Brain microvascular endothelial cell (primary cell): Measurements from ENCODE around the gene HSPB6.
"Not testable (repeated sequence)": the region's sequence is repeated elsewhere in the genome, so short reads cannot be mapped to it uniquely, and the experiment has no call there.

Experiments
- DNase-seq: peaks from one replicate; pipeline ENCODE4 v3.0.0-alpha.2; 2020
- H3K27ac ChIP-seq: fragments of 250-450 bp; sonication (Bioruptor Pico); 2 replicates; pipeline ENCODE4 v1.5.1; 2020; ENCODE audit warnings: mild to moderate bottlenecking, moderate library complexity
- H3K27me3 ChIP-seq: fragments of 250-450 bp; sonication (Bioruptor Pico); replicated peaks from 2 replicates; pipeline ENCODE4 v1.5.1; 2020; ENCODE audit warnings: mild to moderate bottlenecking
- H3K36me3 ChIP-seq: fragments of 250-450 bp; sonication (Bioruptor Pico); replicated peaks from 2 replicates; pipeline ENCODE4 v1.5.1; 2020; ENCODE audit warnings: mild to moderate bottlenecking
- H3K4me3 ChIP-seq: 2 replicates; pipeline ENCODE4 v1.5.1; 2011; ENCODE audit warnings: low read depth, mild to moderate bottlenecking, control low read depth, low read length, moderate library complexity
- in situ Hi-C: cut with HindIII; loops from 2 replicates; pipeline ENCODE4 v1.10.0; 2017; ENCODE audit warnings: low sequenced_read_pairs, low pct_ligation_motif_present
- TF ChIP-seq, protein P1 (sequence below): IDR thresholded peaks from 2 replicates; pipeline ENCODE4 v1.5.1; 2011; ENCODE audit warnings: low read depth, mild to moderate bottlenecking, moderate library complexity, low read length, control low read depth, inconsistent platforms; ENCODE audit errors: missing control alignments

Gene HSPB6

DNA sequence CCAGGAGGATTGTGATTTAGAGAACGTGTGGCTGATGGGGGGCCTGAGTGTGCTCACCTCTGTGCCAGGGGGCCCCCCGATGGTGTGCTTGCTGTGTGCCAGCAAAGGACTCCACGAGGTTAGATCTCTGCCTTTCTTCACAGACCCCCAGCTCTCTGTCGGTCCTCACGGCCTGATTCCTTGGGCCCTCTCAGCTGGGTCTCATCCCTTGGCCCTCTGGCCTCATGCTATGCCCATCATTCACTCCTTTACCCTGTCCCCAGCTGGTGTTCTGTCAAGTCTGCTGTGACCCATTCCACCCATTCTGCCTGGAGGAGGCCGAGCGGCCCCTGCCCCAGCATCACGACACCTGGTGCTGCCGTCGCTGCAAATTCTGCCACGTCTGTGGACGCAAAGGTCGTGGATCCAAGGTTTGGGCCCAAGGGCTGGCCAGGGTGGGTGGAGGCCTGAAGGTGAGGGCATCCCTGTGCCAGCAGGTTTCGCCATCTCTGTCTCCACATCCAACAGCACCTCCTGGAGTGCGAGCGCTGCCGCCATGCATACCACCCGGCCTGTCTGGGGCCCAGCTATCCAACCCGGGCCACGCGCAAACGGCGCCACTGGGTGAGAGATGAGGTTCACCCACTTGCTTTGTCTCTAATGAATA, 31.5 kb downstream of the HSPB6 start:
- TF ChIP-seq, protein P1, sequence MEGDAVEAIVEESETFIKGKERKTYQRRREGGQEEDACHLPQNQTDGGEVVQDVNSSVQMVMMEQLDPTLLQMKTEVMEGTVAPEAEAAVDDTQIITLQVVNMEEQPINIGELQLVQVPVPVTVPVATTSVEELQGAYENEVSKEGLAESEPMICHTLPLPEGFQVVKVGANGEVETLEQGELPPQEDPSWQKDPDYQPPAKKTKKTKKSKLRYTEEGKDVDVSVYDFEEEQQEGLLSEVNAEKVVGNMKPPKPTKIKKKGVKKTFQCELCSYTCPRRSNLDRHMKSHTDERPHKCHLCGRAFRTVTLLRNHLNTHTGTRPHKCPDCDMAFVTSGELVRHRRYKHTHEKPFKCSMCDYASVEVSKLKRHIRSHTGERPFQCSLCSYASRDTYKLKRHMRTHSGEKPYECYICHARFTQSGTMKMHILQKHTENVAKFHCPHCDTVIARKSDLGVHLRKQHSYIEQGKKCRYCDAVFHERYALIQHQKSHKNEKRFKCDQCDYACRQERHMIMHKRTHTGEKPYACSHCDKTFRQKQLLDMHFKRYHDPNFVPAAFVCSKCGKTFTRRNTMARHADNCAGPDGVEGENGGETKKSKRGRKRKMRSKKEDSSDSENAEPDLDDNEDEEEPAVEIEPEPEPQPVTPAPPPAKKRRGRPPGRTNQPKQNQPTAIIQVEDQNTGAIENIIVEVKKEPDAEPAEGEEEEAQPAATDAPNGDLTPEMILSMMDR, result no peak
- Histone ChIP-seq H3K27ac (no peak overlapping the region), H3K27me3 (no peaks in the 10 kb centered on the region), H3K4me3 (no peak overlapping the region), H3K36me3 (peaks cover 82% of the 10 kb centered on the region)
- in situ Hi-C loops, result no loop called here
- DNase-seq, result no peak

DNA sequence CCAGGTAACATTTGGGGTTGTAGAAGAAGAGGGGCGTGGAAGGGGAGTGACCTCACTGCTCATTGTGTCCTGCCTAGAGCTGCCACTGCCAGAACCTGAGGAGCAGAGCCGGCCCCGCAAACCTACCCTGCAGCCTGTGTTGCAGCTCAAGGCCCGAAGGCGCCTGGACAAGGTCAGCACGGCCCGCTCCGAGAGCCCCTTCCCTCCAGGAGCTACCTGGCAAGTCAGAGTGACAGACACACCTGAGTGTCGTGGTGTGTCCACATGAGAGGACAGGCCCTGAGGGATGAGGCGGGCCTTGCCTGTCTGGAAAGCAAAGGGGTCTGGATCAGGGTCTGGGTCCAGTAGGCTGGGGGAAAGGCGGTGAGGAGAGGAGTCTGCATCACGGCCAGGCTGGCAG, 32.3 kb downstream of the HSPB6 start:
- H3K36me3 ChIP-seq, result peaks cover 80% of the 10 kb centered on the region
- H3K4me3 ChIP-seq, result no peak overlapping the region
- no peak for DNase-seq
- in situ Hi-C loops, result no loop called here
- no peak overlapping the region for H3K27ac ChIP-seq
- TF ChIP-seq, protein P1, result no peak
- no peaks in the 10 kb centered on the region for H3K27me3 ChIP-seq

DNA sequence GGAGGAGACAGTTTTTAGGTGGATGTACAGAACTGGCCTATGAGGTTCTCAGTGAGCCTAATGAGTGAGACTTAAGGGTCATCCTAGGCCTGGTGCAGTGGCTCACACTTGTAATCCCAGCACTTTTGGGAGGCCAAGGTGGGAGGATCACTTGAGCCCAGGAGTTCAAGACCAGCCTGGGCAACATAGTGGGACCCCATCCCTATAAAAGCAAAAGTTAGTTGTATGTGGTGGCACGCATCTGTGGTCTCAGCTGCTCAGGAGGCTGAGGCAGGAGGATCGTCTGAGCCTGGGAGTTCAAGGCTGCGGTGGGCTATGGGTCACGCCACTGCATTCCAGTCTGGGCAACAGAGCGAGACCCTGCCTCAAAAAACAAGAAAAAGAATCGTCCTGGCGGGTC, 32.7 kb downstream of the HSPB6 start:
- H3K36me3 ChIP-seq, result peaks cover 76% of the 10 kb centered on the region
- DNase-seq, in situ Hi-C loops, H3K27ac ChIP-seq, H3K27me3 ChIP-seq, H3K4me3 ChIP-seq: not testable (repeated sequence)

DNA sequence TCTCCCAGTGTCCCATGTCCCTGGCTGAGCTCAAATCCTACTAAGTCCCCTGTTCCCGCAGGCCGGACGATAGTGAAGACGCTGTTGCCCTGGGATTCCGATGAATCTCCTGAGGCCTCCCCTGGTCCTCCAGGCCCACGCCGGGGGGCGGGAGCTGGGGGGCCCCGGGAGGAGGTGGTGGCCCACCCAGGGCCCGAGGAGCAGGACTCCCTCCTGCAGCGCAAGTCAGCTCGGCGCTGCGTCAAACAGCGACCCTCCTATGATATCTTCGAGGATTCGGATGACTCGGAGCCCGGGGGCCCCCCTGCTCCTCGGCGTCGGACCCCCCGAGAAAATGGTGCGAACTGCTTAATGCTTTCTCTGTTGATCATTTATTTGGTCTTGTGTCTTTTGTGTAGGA, 33.2 kb downstream of the HSPB6 start:
- TF ChIP-seq, protein P1, result no peak
- in situ Hi-C loops, result no loop called here
- no peak for DNase-seq
- H3K27ac ChIP-seq, result no peak overlapping the region
- H3K4me3 ChIP-seq, result no peak overlapping the region
- peaks cover 71% of the 10 kb centered on the region for H3K36me3 ChIP-seq
- H3K27me3 ChIP-seq, result no peaks in the 10 kb centered on the region

DNA sequence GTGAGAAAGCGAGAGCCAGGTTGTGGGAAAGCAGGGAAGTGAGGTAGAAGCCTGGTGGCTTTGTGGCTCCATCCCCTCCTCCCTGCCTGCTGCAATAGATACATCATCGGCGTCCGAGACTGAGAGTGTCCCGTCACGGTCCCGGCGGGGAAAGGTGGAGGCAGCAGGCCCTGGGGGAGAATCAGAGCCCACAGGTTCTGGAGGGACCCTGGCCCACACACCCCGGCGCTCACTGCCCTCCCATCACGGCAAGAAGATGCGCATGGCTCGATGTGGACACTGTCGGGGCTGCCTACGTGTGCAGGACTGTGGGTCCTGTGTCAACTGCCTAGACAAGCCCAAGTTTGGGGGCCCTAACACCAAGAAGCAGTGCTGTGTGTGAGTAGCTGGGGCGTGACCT, 33.9 kb downstream of the HSPB6 start:
- Histone ChIP-seq H3K27ac (no peak overlapping the region), H3K27me3 (no peaks in the 10 kb centered on the region), H3K4me3 (no peak overlapping the region), H3K36me3 (peaks cover 63% of the 10 kb centered on the region)
- TF ChIP-seq, protein P1, result no peak
- no peak for DNase-seq
- in situ Hi-C loops, result no loop called here

DNA sequence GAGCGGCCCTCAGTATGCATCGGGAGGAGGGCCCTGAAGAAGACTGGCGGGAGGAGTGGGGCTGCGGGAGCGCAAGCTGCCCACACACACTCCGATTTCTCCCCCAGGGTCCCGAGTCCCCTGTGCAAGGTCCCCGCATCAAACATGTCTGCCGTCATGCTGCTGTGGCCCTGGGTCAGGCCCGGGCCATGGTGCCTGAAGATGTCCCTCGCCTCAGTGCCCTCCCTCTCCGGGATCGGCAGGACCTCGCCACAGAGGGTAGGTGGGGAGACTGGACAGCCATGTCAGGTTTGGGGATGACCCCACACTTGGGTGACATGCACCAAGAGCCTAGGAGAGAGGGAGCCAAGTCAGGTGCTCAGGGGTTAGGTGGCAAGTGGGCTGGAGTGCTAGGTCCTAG, 34.4 kb downstream of the HSPB6 start:
- Histone ChIP-seq H3K27me3 (no peaks in the 10 kb centered on the region), H3K36me3 (peaks cover 59% of the 10 kb centered on the region), H3K4me3 (no peak overlapping the region), H3K27ac (no peak overlapping the region)
- TF ChIP-seq, protein P1, result no peak
- in situ Hi-C loops, result no loop called here
- no peak for DNase-seq
